Femur (tissue), 1 donor: ENCODE results near the gene ALDH8A1.

ENCODE experiments used
- DNase-seq: peaks from one replicate; pipeline ENCODE4 v3.0.0-alpha.2; 2017

Gene ALDH8A1

DNA sequence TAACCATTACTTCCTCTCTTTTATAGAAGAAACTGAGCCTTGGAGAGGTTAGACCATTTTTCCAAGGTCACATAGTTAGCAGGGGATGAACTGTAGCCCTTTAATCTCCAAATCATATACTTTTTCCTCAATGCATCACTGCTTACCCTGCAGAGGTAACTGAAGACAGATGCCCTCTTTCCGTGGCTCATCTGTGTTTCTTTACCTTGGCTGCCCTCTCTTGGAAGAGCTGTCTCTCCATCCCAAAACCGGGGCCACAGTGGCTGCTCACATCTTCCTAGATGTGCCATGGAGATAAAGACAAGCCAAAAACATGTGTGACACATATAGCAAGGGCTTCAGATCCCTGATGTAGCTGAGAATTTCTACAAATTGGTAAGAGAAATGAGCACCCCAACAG is 581 bp upstream of the ALDH8A1 start:
- DNase-seq: no peak

DNA sequence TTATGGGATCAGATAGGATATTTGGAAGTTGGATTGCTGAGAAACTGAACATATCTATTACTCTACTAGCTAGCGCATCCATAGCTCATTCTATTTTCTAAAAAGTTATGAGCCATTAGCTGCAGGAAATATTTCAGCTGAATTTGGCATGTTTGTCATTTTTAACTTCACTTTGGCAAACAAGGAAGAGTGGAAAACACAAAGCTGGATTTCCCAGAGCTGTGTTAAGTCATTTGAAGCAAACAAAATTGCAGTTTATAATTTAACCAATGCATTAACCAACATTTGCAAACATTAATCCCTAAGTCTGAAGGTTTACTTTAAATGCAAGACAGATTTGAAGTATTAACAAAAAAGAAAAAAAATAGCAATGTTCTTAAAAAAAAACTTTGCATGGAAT is 1.2 kb downstream of the ALDH8A1 start:
- DNase-seq: no peak

DNA sequence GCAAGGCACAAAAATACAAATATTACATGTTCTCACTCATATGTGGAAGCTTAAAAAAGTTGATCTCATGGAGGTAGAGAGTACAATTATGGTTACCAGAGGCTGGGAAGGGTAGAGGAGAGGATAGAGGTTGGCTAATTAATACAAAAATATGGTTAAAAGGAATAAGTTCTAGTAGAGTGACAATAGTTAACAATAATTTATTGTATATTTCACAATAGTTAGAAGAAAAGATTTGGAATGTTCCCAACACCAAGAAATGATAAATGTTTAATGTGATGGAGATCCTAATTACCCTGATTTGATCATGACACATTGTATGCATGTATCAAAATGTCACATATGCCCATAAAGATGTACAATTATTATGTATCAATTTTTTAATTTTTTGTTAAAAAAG is 1.8 kb downstream of the ALDH8A1 start:
- DNase-seq: no peak

DNA sequence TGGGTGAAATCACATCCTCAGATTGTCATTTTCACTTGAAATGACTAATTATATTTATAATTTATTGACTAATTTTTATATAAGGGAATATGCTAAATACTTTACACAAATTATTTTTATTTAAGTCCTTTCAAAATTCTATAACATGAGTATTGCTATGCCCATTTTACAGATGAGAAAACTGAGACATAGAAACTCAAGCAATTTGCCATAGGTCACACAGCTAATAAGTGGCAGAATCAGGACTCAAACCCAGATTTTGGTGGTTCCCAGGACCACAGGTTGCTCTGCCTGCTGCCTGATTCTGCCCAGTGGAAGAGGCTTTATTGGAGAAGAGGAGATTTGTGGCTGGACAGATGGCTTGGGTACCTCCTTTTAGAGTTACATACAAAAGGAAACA is 4.9 kb downstream of the ALDH8A1 start:
- DNase-seq: no peak

DNA sequence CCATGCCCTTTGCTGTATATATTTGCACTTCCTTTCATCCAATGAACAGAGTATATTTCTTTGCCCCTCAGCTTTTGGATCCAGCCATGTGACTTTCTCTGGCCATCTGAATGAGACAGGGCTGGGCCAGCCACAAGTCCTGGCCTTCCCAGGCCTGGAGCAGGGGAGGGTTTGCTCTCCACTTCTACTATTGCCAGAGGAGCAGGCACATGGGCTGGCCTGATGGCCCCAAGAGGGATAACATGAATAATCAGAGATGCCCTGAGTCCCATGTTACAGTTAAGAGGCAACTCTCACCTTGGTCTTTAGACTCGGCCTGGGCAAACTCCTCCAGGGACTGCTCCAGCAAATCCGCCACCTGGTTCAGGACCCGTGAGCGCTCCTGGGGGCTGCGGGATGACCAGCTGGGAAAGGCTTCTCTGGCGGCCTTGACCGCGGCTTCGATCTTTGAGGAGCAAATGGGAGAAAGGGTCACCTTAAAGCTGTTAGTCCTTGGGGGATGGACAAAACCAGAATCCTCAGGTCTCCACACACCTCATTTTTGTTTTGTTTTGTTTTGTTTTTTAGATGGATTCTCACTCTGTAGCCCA is 6.3 kb downstream of the ALDH8A1 start:
- no peak for DNase-seq

DNA sequence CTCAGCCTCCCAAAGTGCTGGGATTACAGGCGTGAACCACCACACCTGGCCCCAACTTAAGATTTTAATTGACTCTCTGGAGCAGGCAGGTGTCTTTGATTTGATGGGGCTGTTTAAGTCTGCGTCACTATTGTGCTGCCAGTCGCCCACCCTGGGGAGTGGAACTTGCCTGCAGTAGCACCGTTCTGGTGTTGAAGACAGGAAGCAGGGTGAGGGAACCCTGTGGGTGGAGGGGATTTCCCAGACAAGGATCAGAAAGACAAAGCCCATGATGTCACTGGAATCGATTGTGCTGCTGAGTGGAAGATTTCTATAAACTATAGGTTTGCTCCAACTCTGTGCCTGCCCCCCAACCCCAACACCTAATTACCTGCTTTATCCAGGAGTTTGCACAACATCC is 11.0 kb downstream of the ALDH8A1 start:
- no peak for DNase-seq

DNA sequence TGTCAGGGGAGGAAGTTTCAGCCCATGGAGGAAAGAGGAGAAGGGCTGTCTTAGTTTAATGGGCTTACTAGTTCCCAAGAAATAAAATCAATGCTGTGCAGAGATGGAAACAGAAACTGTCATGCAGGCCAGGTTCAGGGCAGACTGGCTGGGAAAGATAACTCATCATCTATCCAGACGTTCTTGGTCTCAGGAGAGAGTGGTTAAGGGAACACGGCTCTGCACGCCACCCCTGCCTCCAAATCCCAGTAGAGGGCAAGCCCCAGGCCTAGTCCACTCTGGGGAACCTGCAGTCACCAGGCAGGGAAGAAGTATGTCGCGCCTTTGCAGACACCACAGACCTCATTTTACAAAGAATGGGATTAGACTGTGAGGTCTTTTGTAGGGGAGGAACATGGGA is 12.5 kb downstream of the ALDH8A1 start:
- DNase-seq: no peak

DNA sequence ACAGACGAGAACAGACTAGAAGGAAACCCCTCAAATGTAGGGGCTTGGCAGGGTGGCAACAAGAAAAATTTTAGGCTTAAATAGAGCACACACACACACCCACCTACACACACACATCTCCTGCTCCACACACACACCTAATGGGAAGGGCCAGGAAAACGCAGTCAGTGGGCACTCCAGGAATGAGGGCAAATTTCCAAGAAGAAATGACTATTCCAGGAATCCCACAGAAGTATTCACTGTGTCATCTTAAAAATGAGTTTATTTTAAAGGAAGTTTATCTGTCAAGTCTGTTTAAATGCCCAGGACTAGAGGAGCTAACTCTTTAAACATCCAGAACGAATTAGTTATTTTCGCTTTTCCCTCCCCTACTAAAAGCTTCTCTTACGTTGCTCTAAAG is 13.0 kb downstream of the ALDH8A1 start:
- DNase-seq: no peak

DNA sequence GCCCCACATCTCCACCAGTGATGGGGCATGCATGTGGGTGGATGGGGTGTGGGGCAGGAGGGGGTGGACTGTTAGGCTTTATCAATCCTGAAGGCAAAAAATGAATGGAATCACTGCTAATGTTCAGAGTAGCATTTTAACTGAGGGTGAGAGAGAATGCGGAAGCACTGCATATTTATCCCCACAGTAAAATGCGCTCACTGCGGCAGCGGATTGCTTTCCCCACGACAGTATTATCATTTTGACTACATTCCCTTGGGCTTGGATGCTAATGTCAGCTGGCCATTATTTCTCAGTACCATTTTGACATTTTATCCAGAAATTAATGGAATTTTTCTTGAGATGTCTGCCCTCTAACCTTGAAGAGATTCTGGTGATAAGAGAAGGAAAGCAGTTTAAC is 13.4 kb downstream of the ALDH8A1 start:
- DNase-seq: no peak

DNA sequence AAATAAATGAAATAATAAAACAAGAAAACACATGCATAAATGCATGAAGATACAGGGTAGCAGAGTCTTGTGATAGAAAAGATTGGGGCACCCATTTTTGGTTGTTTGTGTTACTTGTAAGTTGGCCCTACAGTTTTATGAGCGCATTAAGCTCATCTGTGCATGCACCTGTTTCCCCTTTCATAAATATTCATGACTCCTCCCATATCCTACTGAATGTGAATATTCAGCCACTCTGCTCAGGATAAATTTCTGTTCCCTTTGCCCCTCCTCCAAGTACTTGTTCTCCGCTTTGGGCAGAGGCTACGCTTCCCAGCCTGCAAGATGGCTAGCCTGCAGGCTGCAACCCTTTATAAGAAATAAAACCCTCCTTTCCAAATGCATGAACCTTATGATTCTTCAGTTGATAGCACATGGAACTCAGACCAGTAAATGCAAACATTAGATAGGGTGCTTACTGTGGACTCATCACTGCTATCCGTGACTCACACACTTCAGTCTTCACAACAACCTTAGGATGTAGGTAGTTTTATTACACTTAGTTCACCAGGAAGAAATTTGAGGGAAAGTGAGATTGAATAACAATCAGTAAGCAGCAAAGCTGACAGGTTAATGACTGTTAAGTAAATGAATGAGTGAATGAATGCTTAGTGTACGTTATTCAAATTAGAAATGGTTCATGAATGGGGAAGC is 15.0 kb downstream of the ALDH8A1 start:
- no peak for DNase-seq

DNA sequence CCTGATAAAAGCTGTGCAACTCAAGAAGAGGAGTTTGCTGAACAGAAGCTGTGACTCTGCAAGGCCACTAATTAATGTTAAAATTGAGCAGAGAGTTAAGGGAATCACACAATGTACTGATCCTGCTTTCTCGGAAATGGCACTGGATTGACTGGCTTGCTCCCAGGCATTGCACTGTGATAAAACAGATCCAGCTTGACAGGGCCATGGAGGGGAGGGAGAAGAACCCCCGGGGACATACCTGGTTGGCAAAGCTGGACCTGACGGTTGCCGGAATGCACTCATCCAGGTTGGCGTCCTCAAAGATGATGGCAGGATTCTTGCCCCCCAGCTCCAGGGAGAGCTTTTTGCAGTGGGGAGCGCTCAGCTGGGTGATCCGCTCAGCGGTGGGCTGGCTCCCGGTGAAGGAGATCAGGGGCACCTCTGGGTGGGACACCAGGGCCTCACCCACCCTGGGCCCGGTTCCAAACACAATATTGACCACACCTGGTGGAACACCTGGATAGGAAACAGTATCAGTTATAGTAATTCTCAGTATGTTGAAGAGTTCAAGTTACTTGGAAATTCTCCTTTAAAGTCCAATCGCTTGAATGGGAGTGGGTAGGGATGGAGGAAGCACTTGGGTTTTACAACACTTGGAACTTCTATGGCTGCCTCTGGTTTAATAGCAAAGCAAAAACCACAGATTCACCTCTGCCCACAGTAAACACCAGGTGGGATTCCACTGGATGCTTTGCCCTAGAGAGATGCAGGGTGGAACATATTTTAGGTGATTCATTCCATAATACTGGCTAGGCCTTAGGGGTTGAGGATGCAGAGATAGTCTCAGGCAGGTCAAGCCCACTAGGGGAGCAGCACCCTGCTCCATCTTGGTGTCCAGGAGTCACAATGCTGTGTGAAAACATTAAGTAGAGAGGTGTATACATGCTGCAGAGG is 17.1 kb downstream of the ALDH8A1 start:
- DNase-seq: no peak

DNA sequence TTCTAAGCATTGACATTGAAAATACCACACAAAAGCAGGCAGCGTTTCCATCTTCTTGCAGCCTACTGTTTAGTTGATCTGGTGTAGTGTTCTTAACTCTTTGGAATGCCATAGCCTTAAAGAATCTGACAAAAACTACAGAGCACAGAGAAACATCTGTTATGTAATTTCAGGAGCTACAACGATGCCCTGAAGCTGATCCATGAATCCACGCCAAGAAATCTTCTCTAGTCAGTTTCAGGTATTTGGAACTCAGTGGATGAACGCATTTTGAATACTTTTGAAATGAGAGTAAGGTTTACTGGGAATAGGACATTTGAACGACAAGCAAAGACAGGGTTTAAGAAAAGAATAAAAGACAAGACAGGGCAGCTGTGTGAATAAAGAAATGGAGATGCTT is 17.8 kb downstream of the ALDH8A1 start:
- DNase-seq: no peak

DNA sequence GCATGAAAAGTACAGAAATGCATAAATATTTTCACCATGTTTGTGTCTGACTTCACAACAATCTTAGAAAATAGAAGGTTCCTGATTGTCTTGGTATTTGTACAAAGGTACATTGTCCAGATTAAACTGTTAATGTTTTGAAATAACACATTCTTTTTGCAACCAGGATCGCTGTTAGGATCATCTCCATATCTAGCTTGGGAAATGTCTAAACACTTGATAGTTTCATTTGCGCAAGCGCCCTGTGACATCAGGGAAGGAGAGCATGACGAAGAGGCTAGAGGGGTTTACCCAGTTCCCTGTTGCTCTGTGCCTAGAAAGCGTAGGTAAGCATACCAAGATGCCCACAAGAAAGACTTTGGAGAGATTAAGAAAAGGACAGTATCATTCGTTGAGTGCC is 19.4 kb downstream of the ALDH8A1 start:
- DNase-seq: no peak

DNA sequence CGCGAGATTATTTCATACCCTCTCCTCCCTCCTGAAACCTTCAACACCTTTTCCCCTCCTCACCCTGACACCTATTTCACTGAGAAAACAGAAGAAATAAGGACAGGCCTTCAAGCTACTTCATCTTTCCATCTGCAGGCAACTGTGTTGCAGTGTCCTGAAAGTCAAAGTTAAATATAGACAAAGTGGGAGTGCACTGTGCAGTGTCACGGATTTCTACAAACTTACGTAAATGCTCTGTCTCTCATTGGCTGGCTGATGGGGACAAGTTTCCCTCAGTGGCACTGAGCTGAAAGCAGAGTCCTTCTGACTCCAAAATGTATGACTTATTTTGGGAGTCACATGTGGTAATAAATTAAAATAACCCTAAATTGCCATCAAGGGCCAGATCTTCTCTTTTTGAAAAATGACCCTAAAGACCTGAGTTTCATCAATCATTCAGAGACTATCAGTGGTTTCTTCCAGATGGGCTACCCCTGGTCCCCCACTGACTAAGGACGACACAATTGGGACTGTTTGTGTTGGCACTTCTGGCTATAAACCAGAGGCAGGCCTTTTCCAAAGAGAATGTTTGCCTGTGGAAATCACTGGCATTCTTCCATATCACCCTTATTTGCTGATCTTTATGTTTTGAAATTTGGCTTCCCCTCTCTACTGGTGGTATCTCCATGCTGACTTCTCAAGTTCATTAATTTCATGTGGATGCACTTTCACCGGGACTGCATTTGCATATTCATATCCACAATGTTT is 21.6 kb downstream of the ALDH8A1 start:
- DNase-seq: no peak

DNA sequence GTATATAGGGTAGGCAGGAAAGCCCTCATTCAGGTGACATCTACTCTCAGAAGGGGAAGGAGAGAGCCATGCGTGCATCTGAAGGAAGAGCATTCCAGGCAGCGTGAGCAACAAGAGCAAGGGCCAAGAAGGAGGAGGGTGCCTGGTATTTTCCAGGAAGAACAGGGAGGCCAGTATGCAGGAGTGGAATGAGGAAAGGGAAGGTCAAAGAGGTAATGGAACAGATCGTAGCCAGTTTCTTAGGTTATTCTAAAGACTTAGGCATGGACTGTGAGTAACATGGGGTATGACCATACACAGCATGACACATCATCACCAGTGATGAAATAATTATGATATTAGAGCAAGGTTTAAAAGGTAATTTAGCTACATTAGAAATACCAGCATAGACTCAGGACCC is 24.1 kb downstream of the ALDH8A1 start:
- no peak for DNase-seq

DNA sequence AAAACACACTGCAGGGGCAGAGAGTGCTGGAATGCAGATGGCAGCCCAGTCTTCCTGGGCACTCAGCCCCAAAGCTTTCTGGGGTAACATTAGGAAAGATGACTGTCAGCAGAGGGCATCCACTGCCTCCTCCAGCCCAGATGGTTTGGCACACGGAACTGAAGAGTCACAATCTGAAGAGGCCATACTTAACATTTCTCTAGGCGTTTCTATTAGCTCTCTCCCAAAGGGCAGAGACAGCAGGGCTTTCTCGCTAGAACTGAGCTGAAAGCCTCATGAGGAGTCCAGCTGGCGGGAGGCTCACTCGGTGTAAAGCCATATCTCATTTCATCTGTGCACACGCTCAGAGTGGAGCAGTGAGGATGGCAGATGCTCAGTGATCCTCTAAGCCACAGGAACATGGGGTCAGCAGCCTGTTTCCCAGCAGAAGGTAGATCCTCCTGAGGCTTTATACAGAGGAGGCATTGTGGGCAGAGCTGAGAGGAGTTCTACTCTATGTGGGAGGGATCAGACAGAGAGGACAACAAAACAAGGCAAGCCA is 28.1 kb downstream of the ALDH8A1 start:
- DNase-seq: no peak

DNA sequence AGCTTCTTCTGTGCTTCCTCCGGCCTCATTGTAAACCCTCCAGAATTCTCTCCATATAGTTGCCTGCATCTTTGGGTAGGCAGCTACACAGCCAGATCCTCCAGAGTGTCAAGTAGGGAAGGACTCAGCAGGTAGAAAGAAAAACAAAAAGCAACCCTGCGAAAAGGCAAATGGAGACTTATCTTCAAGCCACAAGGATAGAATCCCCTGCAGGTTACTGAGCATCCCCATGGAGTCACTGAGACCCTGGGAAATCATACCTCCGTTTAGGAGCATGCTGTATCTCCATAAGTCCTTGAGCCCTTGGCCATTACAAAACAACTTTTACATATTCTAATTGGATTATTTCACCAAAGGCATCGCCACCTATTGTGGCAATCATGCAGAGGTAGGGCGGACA is 28.6 kb downstream of the ALDH8A1 start:
- DNase-seq: no peak

DNA sequence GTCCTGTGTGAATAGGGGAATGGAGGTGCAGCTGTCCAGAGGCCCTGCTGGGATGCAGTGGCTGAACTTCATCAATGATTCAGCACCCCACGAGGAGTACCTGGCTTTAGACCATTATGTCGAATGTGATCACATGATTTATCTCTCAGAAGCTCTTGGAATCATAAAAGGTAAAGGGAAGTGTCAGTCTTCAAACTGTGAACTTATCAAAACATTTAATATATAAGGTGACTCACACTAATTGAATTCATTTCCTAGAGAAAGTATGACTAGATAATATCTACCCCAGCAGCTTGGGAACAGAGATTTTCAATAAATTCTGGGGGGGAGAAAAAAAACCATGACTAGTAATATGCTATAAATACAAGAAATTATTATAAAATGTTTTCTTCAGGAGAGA is 29.5 kb downstream of the ALDH8A1 start:
- no peak for DNase-seq

DNA sequence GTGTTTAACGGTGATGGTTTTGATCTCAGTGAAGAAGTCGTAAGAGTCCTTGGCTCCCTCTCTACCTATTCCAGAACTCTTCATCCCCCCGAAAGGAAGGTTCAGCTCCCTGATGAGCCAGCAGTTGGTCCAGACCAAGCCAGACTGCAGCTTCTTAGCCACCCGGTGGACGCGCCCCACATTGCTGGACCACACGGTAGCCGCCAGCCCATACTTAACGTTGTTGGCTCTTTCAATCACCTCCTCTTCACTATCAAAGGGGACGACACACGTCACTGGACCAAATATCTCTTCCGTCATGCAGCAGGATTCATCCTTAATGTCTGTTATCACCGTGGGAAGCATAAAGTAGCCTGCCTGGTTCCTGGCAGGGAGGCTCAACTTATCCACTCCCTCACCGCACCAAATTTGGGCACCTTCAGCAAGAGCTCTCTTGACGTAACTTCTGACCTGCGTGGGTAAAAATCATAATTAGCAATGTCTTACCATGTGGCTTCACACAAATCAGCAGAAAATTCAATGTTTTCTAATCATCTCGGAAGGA is 31.4 kb downstream of the ALDH8A1 start:
- DNase-seq: no peak

DNA sequence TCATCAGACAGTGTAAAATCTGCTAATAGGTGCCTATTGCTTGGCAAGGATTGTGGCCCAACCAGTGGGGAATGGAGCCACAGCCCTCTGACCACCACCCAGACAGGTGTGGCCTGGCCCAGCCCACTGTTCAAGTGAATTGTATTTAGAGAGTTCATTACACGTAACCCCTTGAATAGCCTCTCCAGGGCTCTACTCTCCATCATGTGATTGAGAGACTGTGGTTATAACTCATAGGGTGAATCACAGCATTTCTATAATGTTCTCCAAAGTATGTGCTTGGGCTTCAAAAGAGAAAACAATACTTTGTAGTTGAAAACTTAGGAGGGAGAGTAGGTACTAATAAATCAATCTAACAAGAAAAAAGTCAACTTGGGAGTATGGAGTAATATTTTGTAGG is 38.4 kb downstream of the ALDH8A1 start:
- DNase-seq: no peak

DNA sequence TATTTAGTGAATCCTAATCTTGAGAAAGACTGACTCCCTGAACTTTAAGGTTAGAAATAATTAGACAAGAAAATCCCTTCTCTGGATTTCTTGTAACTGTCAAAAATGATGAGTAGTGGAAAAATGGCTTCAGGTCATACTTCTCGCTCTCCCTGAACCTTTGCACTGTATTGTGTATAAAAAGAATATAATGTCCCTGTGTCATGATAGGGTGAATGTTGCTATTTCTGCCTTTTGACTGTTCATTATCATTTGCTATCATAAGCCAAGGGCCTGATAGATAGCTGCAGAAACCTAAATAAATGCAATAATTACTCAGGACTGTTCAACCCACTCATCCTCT is 39.3 kb downstream of the ALDH8A1 start:
- DNase-seq: no peak

DNA sequence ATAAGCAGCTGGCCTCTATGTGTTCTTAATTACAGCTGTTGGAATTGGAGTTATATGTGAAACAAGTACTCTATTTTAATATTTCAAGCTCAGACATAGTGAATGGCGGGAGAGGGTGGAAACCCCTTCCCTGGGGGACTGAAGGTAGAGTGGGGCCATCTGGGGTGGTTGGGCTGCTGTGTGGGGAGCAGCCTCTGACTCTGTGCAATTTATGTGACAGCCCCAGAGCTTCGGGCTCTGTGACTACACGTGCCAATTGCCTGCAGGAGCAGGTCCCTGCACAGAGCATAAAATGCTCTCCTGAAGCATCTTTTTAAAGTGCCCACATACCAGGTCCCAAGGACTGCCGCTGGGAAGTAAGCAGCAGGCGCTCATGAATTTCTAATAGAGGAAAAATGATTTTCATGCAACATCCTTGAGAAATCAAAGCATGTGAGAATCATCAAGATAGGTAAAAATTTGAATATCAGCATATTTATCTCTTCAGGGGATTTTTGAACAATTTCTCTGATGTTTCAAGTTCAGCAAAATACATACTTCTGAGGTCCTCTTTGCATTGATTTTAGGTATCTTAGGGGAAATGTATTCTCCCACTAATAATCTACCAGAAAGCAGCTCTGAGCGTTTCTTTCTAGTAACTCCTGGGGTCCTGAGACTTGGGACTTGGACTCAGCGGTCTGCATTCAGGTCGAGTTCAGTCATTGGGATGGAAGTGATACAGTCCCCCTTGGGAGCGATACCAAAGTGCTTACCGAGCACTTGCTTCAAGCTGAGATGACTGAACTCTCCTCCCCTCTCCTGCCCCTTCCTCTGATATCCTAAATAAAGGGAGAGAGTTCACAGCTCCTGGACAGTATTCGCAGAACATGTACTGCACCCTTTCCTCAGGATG is 40.0 kb downstream of the ALDH8A1 start:
- DNase-seq: no peak
